Measurements from ENCODE around the gene GPAM. TPM values are rescaled to one million over a fixed set of nuclear protein-coding genes. Genes with fewer than 3 reads are reported as not detected.
A peak's percentile ranks its signal among the peaks of the same experiment; 100 is the strongest.

The GPAM gene
- total and polyA plus RNA-seq, 2 experiments from 2014 or later = 4.9 to 12.5 TPM

- peak overlapping the region; percentile 48 for H3K9ac ChIP-seq
- no peaks in the 10 kb centered on the region for H4K20me1 ChIP-seq (ENCODE audit: insufficient read depth)
- in situ Hi-C loops (cut with MboI) = no loop called here
- TF ChIP-seq EZH2 (IDR thresholded peaks at IDR 0.05; ENCODE audit: insufficient read depth, poor library complexity, severe bottlenecking) = no peak
- TF ChIP-seq EZH2phosphoT487 (IDR thresholded peaks at IDR 0.05; ENCODE audit: insufficient read depth, low read depth) = no peak
- peaks cover 29% of the 10 kb centered on the region for H3K4me1 ChIP-seq (ENCODE audit: insufficient read depth)
- DNase-seq = peak; percentile 74
- H3K27ac ChIP-seq = peak overlapping the region; percentile 79
- no peaks in the 10 kb centered on the region for H3K36me3 ChIP-seq (ENCODE audit: low read depth)
- H3K27me3 ChIP-seq (replicated peaks; ENCODE audit: insufficient read depth) = no peaks in the 10 kb centered on the region
- peaks cover 21% of the 10 kb centered on the region for H3F3A ChIP-seq (ENCODE audit: insufficient read depth)
- H3K9me3 ChIP-seq (ENCODE audit: low read depth) = no peaks in the 10 kb centered on the region
- H3K4me2 ChIP-seq (ENCODE audit: unreplicated experiment) = no peak overlapping the region
- no peaks in the 10 kb centered on the region for H3K79me2 ChIP-seq (ENCODE audit: insufficient read depth)
- H3K4me3 ChIP-seq = no peak overlapping the region
- no peak overlapping the region for H2AFZ ChIP-seq
- H3K9me2 ChIP-seq (ENCODE audit: insufficient read depth) = no peaks in the 10 kb centered on the region
- WGBS, 2 experiments (ENCODE audit: low coverage in 1 of 2, low lambda C conversion rate in 2 of 2, missing lambda C conversion rate in 2 of 2) = 38% methylated on average over 7 of the region's 7 CpGs
Observed at GRCh38 chr10:112209684-112210131, 26.1 kb upstream of the GPAM start.

GRCh38 chr10:112208997-112209396 lies 25.4 kb upstream of the GPAM start:
- Histone ChIP-seq H3K4me1 (ENCODE audit: insufficient read depth) (peaks cover 33% of the 10 kb centered on the region), H3K79me2 (ENCODE audit: insufficient read depth) (no peaks in the 10 kb centered on the region), H3F3A (ENCODE audit: insufficient read depth) (peaks cover 23% of the 10 kb centered on the region), H4K20me1 (ENCODE audit: insufficient read depth) (no peaks in the 10 kb centered on the region), H3K36me3 (ENCODE audit: low read depth) (no peaks in the 10 kb centered on the region), H3K4me2 (ENCODE audit: unreplicated experiment) (peak overlapping the region; percentile 69), H3K27ac (peak overlapping the region; percentile 79), H3K4me3 (peak overlapping the region; percentile 17; the same call in 1 of the 2 replicates), H3K9me3 (ENCODE audit: low read depth) (no peaks in the 10 kb centered on the region), H3K9ac (peak overlapping the region; percentile 50), H3K27me3 (replicated peaks; ENCODE audit: insufficient read depth) (no peaks in the 10 kb centered on the region), H2AFZ (peak overlapping the region; percentile 36; the same call in 1 of the 2 replicates), H3K9me2 (ENCODE audit: insufficient read depth) (no peaks in the 10 kb centered on the region)
- no peak for TF ChIP-seq EZH2 (IDR thresholded peaks at IDR 0.05; ENCODE audit: insufficient read depth, poor library complexity, severe bottlenecking)
- TF ChIP-seq EZH2phosphoT487 (IDR thresholded peaks at IDR 0.05; ENCODE audit: insufficient read depth, low read depth) = no peak
- in situ Hi-C loops (cut with MboI) = no loop called here
- peak; percentile 95 for DNase-seq
- WGBS, 2 experiments (ENCODE audit: low coverage in 1 of 2, low lambda C conversion rate in 2 of 2, missing lambda C conversion rate in 2 of 2) = 13 to 19% methylated on average over 6 of the region's 6 CpGs

GRCh38 chr10:112208292-112208691 lies 24.7 kb upstream of the GPAM start:
- Histone ChIP-seq H3K4me1 (ENCODE audit: insufficient read depth) (peaks cover 36% of the 10 kb centered on the region), H4K20me1 (ENCODE audit: insufficient read depth) (no peaks in the 10 kb centered on the region), H3K9me3 (ENCODE audit: low read depth) (no peaks in the 10 kb centered on the region), H3F3A (ENCODE audit: insufficient read depth) (peaks cover 28% of the 10 kb centered on the region), H3K4me2 (ENCODE audit: unreplicated experiment) (peak overlapping the region; percentile 69), H3K79me2 (ENCODE audit: insufficient read depth) (no peaks in the 10 kb centered on the region), H3K4me3 (peak overlapping the region; percentile 17; the same call in 1 of the 2 replicates), H3K27ac (peak overlapping the region; percentile 79), H3K9me2 (ENCODE audit: insufficient read depth) (no peaks in the 10 kb centered on the region), H2AFZ (0 out of 2 replicates have a peak overlapping the region, but pooled peaks have one; percentile 36), H3K27me3 (replicated peaks; ENCODE audit: insufficient read depth) (no peaks in the 10 kb centered on the region), H3K9ac (peak overlapping the region; percentile 50), H3K36me3 (ENCODE audit: low read depth) (no peaks in the 10 kb centered on the region)
- 16 to 18% methylated on average over 4 of the region's 4 CpGs for WGBS, 2 experiments (ENCODE audit: low coverage in 1 of 2, low lambda C conversion rate in 2 of 2, missing lambda C conversion rate in 2 of 2)
- no peak for TF ChIP-seq EZH2phosphoT487 (IDR thresholded peaks at IDR 0.05; ENCODE audit: insufficient read depth, low read depth)
- TF ChIP-seq EZH2 (IDR thresholded peaks at IDR 0.05; ENCODE audit: insufficient read depth, poor library complexity, severe bottlenecking) = no peak
- peak; percentile 86 for DNase-seq
- in situ Hi-C loops (cut with MboI) = no loop called here

GRCh38 chr10:112203328-112204076 lies 19.9 kb upstream of the GPAM start:
- H3K4me2 ChIP-seq (ENCODE audit: unreplicated experiment) = peak overlapping the region; percentile 46
- DNase-seq = peak; percentile 70
- WGBS, 2 experiments (ENCODE audit: low coverage in 1 of 2, low lambda C conversion rate in 2 of 2, missing lambda C conversion rate in 2 of 2) = 63 to 67% methylated on average over 4 of the region's 4 CpGs
- in situ Hi-C loops (cut with MboI) = no loop called here
- no peaks in the 10 kb centered on the region for H4K20me1 ChIP-seq (ENCODE audit: insufficient read depth)
- no peaks in the 10 kb centered on the region for H3K9me3 ChIP-seq (ENCODE audit: low read depth)
- TF ChIP-seq EZH2phosphoT487 (IDR thresholded peaks at IDR 0.05; ENCODE audit: insufficient read depth, low read depth) (no peak), EZH2 (IDR thresholded peaks at IDR 0.05; ENCODE audit: insufficient read depth, poor library complexity, severe bottlenecking) (no peak)
- H3K4me3 ChIP-seq = no peak overlapping the region
- no peaks in the 10 kb centered on the region for H3K9me2 ChIP-seq (ENCODE audit: insufficient read depth)
- H3K4me1 ChIP-seq (ENCODE audit: insufficient read depth) = peaks cover 43% of the 10 kb centered on the region
- no peaks in the 10 kb centered on the region for H3K27me3 ChIP-seq (replicated peaks; ENCODE audit: insufficient read depth)
- H3F3A ChIP-seq (ENCODE audit: insufficient read depth) = peaks cover 37% of the 10 kb centered on the region
- no peak overlapping the region for H2AFZ ChIP-seq
- H3K27ac ChIP-seq = peak overlapping the region; percentile 71
- H3K79me2 ChIP-seq (ENCODE audit: insufficient read depth) = no peaks in the 10 kb centered on the region
- H3K36me3 ChIP-seq (ENCODE audit: low read depth) = no peaks in the 10 kb centered on the region
- H3K9ac ChIP-seq = peak overlapping the region; percentile 8; the same call in 1 of the 2 replicates

All from GM23248 (cell line).